ENCODE measurements around the gene PEAR1.

The PEAR1 gene

GRCh38 chr1:156859523-156860112 lies 33.9 kb upstream of the PEAR1 start:
- no peak for DNase-seq (ENCODE audit: low spot score)

GRCh38 chr1:156860113-156860627 lies 33.3 kb upstream of the PEAR1 start:
- DNase-seq (ENCODE audit: low spot score) = peak; percentile 73

- peak; percentile 81 for DNase-seq (ENCODE audit: low spot score)
Observed at GRCh38 chr1:156860628-156861423, 32.7 kb upstream of the PEAR1 start, which contains the start of gene NTRK1. Gene NTRK1, plus strand, starts transcription at chr1:156860865. Its CDS starts 70 bp downstream, at chr1:156860935.

GRCh38 chr1:156862584-156862983 lies 30.9 kb upstream of the PEAR1 start:
- no peak for DNase-seq (ENCODE audit: low spot score)

GRCh38 chr1:156862997-156863599 lies 30.4 kb upstream of the PEAR1 start:
- no peak for DNase-seq (ENCODE audit: low spot score)

GRCh38 chr1:156863631-156864030 lies 29.9 kb upstream of the PEAR1 start:
- no peak for DNase-seq (ENCODE audit: low spot score)

- DNase-seq (ENCODE audit: low spot score) = no peak
Observed at GRCh38 chr1:156864796-156865195, 28.7 kb upstream of the PEAR1 start.

- DNase-seq (ENCODE audit: low spot score) = no peak
Observed at GRCh38 chr1:156865258-156865657, 28.3 kb upstream of the PEAR1 start.

- no peak for DNase-seq (ENCODE audit: low spot score)
Observed at GRCh38 chr1:156865865-156866248, 27.7 kb upstream of the PEAR1 start.

- no peak for DNase-seq (ENCODE audit: low spot score)
Observed at GRCh38 chr1:156866249-156866909, 27.1 kb upstream of the PEAR1 start.

- DNase-seq (ENCODE audit: low spot score) = no peak
Observed at GRCh38 chr1:156868341-156868740, 25.2 kb upstream of the PEAR1 start.

- DNase-seq (ENCODE audit: low spot score) = no peak
Observed at GRCh38 chr1:156869455-156869854, 24.1 kb upstream of the PEAR1 start.

GRCh38 chr1:156873659-156874058 lies 19.9 kb upstream of the PEAR1 start:
- no peak for DNase-seq (ENCODE audit: low spot score)

- DNase-seq (ENCODE audit: low spot score) = no peak
Observed at GRCh38 chr1:156874142-156874541, 19.4 kb upstream of the PEAR1 start.

- no peak for DNase-seq (ENCODE audit: low spot score)
Observed at GRCh38 chr1:156874572-156875340, 18.8 kb upstream of the PEAR1 start.

GRCh38 chr1:156875341-156875615 lies 18.2 kb upstream of the PEAR1 start:
- no peak for DNase-seq (ENCODE audit: low spot score)

GRCh38 chr1:156876281-156876680 lies 17.2 kb upstream of the PEAR1 start:
- DNase-seq (ENCODE audit: low spot score) = no peak

- DNase-seq (ENCODE audit: low spot score) = no peak
Observed at GRCh38 chr1:156877433-156878170, 15.9 kb upstream of the PEAR1 start.

- no peak for DNase-seq (ENCODE audit: low spot score)
Observed at GRCh38 chr1:156879876-156880275, 13.6 kb upstream of the PEAR1 start.

- no peak for DNase-seq (ENCODE audit: low spot score)
Observed at GRCh38 chr1:156880473-156880872, 13.0 kb upstream of the PEAR1 start.

- DNase-seq (ENCODE audit: low spot score) = no peak
Observed at GRCh38 chr1:156881101-156881500, 12.4 kb upstream of the PEAR1 start.
